Smooth muscle cell (in vitro differentiated cells): Measurements from ENCODE around the gene METTL24. TPM values are rescaled to one million over a fixed set of nuclear protein-coding genes. Genes with fewer than 3 reads are reported as not detected.

Experiments used
- DNase-seq: peaks from one replicate; lab custom pipeline; 2025; ENCODE audit not compliant: unreplicated experiment; lab: John Stamatoyannopoulos, UW
- H2AFZ ChIP-seq: fragments of 200-600 bp; sonication (generic); 2 replicates; pipeline ENCODE4 v1.6.0; 2016; ENCODE audit warnings: antibody characterized with exemption, low read depth, mild to moderate bottlenecking
- H3F3A ChIP-seq: fragments of 200-600 bp; sonication (generic); 2 replicates; pipeline ENCODE4 v1.6.0; 2017; ENCODE audit warnings: antibody characterized with exemption, low read depth
- H3K27ac ChIP-seq: fragments of 200-600 bp; sonication (generic); 2 replicates; pipeline ENCODE4 v1.5.1; 2016; ENCODE audit warnings: low read depth, mild to moderate bottlenecking
- H3K27me3 ChIP-seq: fragments of 200-600 bp; sonication (generic); 2 replicates; pipeline ENCODE4 v1.6.1; 2016; ENCODE audit warnings: low read depth, mild to moderate bottlenecking
- H3K36me3 ChIP-seq: fragments of 200-600 bp; sonication (generic); 2 replicates; pipeline ENCODE4 v1.5.1; 2016; ENCODE audit warnings: low read depth
- H3K4me1 ChIP-seq: fragments of 200-600 bp; sonication (generic); 2 replicates; pipeline ENCODE4 v1.5.1; 2016; ENCODE audit warnings: low read depth
- H3K4me2 ChIP-seq: fragments of 200-600 bp; sonication (generic); 2 replicates; pipeline ENCODE4 v1.6.0; 2016; ENCODE audit warnings: mild to moderate bottlenecking
- H3K4me3 ChIP-seq: fragments of 200-600 bp; sonication (generic); 2 replicates; pipeline ENCODE4 v1.5.1; 2016; ENCODE audit warnings: mild to moderate bottlenecking
- H3K79me2 ChIP-seq: fragments of 200-600 bp; sonication (generic); 2 replicates; pipeline ENCODE4 v1.6.0; 2016; ENCODE audit warnings: low read depth, mild to moderate bottlenecking
- H3K9ac ChIP-seq: fragments of 200-600 bp; sonication (generic); 2 replicates; pipeline ENCODE4 v1.6.0; 2016; ENCODE audit warnings: low read depth
- H3K9me3 ChIP-seq: fragments of 200-600 bp; sonication (generic); replicated peaks from 2 replicates; pipeline ENCODE4 v1.5.1; 2016; ENCODE audit warnings: low read depth
- H4K20me1 ChIP-seq: fragments of 200-600 bp; sonication (generic); 2 replicates; pipeline ENCODE4 v1.6.0; 2016; ENCODE audit warnings: low read depth
- WGBS: methylation state at CpG from one replicate; pipeline ENCODE4 v1.1.7; 2016; ENCODE audit warnings: low lambda C conversion rate; 5-methylcytosine and 5-hydroxymethylcytosine counted together
- polyA plus RNA-seq: library from polyadenylated mRNA; unstranded; fragments of >200 nt; fragmentation: Nextera tagmentation; extraction: Ambion mirVana; gene quantifications from 2 replicates; pipeline ENCODE4 v1.2.1, GENCODE V29; 2016
- total RNA-seq: library from RNA; depleted of rRNA; stranded (reverse); fragments of >200 nt; gene quantifications from 2 replicates; pipeline ENCODE4 v1.2.3, GENCODE V29; 2014
- TF ChIP-seq, protein P1 (sequence below): fragments of 200-600 bp; sonication (generic); IDR thresholded peaks from 2 replicates; pipeline ENCODE4 v1.5.1; 2017; ENCODE audit warnings: borderline replicate concordance, mild to moderate bottlenecking, antibody characterized with exemption; ENCODE audit not compliant: insufficient read depth, poor library complexity, severe bottlenecking

The METTL24 gene
- total and polyA plus RNA-seq, 2 experiments from 2014 or later, result 0.74 to 2.6 TPM

DNA sequence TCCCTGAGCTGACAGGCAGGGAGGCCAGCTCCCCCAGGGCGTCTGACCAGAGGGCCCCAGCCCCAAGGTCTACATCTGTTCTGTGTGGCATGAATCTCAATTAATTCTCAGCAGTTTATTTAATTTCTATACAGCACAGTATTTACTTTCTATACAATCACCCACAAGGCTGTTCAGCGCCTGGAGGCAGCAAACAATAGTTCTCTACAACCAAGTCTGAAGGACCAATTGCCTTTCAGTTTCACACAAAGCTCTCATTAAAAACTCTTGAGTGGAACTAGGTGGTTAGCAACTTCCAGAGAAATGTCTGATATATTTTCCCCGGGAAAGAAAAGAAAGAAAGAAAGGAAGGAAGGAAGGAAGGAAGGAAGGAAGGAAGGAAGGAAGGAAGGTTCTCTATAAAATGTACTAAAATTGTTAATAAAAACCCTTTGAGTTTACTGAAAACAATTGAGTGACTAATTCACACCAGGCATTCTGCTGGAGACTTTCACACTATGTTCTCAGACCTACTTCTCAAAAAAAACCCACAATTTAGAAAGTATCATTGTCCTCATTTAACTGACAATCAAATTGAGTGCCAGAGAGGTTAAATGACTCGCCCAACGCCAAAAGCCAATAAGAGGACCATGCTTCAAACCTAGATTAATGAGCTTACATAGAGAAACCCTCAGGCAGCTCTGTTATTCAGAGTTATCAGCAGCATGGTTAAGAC lies 62.5 kb downstream of the METTL24 start:
- Histone ChIP-seq H2AFZ (no peak overlapping the region), H3K27me3 (no peaks in the 10 kb centered on the region), H3K4me1 (peaks cover 26% of the 10 kb centered on the region), H3F3A (no peaks in the 10 kb centered on the region), H4K20me1 (no peaks in the 10 kb centered on the region), H3K9ac (no peak overlapping the region), H3K79me2 (no peaks in the 10 kb centered on the region), H3K4me2 (no peak overlapping the region), H3K36me3 (no peaks in the 10 kb centered on the region), H3K9me3 (no peaks in the 10 kb centered on the region), H3K27ac (no peak overlapping the region), H3K4me3 (no peak overlapping the region)
- 76% methylated on average over 5 of the region's 5 CpGs for WGBS
- no peak for DNase-seq
- TF ChIP-seq, protein P1, sequence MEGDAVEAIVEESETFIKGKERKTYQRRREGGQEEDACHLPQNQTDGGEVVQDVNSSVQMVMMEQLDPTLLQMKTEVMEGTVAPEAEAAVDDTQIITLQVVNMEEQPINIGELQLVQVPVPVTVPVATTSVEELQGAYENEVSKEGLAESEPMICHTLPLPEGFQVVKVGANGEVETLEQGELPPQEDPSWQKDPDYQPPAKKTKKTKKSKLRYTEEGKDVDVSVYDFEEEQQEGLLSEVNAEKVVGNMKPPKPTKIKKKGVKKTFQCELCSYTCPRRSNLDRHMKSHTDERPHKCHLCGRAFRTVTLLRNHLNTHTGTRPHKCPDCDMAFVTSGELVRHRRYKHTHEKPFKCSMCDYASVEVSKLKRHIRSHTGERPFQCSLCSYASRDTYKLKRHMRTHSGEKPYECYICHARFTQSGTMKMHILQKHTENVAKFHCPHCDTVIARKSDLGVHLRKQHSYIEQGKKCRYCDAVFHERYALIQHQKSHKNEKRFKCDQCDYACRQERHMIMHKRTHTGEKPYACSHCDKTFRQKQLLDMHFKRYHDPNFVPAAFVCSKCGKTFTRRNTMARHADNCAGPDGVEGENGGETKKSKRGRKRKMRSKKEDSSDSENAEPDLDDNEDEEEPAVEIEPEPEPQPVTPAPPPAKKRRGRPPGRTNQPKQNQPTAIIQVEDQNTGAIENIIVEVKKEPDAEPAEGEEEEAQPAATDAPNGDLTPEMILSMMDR, result no peak

DNA sequence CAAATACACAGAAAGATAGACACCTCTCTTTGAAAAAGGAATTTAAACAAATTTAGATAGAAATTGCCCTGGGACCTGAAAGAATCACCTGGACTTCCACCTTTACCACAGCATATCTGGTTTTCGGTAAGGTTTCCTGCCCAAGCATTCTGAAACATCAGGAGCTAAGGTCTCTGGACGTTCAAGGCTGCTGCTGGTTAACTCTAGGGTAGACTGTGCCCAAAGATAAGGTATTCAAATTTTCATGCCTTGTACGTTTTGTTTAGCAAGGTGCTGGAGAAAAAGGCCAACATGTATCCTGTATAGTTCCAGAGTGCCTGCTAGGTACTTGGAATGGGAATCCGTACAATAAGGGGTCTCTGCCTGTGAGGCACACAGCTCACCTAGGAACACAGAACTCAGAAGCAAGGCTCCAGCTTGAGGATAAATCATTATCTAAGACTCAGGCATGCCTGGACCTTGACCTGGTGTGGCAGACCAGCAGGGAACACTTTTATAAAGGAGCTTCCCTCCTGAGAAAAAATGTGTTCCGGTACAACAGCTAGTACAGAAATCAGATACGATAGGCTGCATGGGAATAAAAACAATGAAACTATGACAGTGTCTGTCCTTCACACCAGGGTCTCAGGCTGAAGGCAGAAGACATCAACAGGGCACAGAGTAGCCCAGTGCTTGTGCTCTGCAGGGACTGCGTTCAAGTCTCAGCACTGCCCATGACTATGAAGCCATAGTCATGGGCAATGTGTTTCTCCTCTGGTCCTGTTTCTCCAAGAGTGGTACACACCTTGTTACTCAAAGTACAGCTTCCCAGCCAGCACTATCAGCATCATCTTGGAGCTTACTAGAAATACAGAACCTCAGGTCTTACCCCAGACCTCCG lies 70.4 kb downstream of the METTL24 start:
- Histone ChIP-seq H4K20me1 (no peaks in the 10 kb centered on the region), H3K36me3 (no peaks in the 10 kb centered on the region), H3K4me1 (no peaks in the 10 kb centered on the region), H3K4me2 (no peak overlapping the region), H3F3A (no peaks in the 10 kb centered on the region), H3K27ac (no peak overlapping the region), H3K27me3 (no peaks in the 10 kb centered on the region), H3K9me3 (no peaks in the 10 kb centered on the region), H2AFZ (no peak overlapping the region), H3K9ac (no peak overlapping the region), H3K4me3 (no peak overlapping the region), H3K79me2 (no peaks in the 10 kb centered on the region)
- no peak for DNase-seq
- WGBS, result 90% methylated on average over 8 of the region's 8 CpGs
- TF ChIP-seq, protein P1, result no peak

DNA sequence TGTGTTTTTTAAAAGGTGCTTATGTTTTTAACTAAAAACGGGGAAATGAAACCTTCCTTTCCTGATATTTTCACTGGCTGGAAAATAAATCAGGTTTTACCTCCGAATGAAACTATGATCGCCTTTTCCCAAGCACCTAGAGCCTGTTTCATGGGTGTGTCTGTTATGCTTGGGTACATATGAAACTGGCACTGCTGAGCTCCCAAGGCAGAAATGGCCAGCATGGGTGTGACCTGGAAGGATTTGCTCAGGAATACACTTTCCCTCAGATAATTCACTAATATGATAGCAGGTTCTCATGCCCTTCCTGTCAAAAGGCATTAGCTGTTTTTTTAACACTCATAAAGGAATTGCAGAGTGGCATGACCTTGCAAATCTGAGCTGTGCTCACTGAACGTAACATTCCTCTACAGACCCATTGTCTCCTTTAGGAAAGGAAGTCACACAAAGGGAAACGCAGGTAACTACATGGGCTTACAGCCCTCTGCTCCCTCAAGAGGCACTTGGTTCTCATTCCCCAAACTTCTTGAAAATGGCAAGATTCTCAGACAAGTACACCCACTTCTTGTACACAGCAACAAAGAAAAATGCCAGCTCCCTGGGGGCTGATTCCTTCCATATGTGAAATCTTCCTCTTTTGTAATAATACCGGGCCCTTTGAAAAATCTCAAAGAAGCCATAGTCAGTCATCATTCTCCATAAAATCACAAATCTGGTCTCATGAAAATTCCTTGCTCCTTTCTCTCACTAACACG lies 72.7 kb downstream of the METTL24 start:
- Histone ChIP-seq H3K9me3 (no peaks in the 10 kb centered on the region), H3K79me2 (no peaks in the 10 kb centered on the region), H3K27me3 (no peaks in the 10 kb centered on the region), H2AFZ (no peak overlapping the region), H3K4me2 (no peak overlapping the region), H3K27ac (no peak overlapping the region), H3K4me1 (no peaks in the 10 kb centered on the region), H3F3A (no peaks in the 10 kb centered on the region), H4K20me1 (no peaks in the 10 kb centered on the region), H3K4me3 (no peak overlapping the region), H3K36me3 (no peaks in the 10 kb centered on the region), H3K9ac (no peak overlapping the region)
- TF ChIP-seq, protein P1, result no peak
- WGBS, result 86% methylated on average over 7 of the region's 7 CpGs
- DNase-seq, result no peak
